Hepatocyte (in vitro differentiated cells): Measurements from ENCODE around the gene ARHGAP1. TPM values are rescaled to one million over a fixed set of nuclear protein-coding genes. Genes with fewer than 3 reads are reported as not detected.
"Not testable (repeated sequence)": the region's sequence is repeated elsewhere in the genome, so short reads cannot be mapped to it uniquely, and the experiment has no call there.

Source experiments
- DNase-seq: peaks from one replicate; pipeline ENCODE4 v3.0.0-alpha.2; 2016; ENCODE audit warnings: low spot score
- H2AFZ ChIP-seq: fragments of 200-600 bp; sonication (generic); 2 replicates; pipeline ENCODE4 v1.6.0; 2016; ENCODE audit warnings: antibody characterized with exemption, mild to moderate bottlenecking
- H3K27ac ChIP-seq: fragments of 200-600 bp; sonication (generic); 2 replicates; pipeline ENCODE4 v1.5.1; 2016; ENCODE audit warnings: mild to moderate bottlenecking
- H3K27me3 ChIP-seq: fragments of 200-600 bp; sonication (generic); 2 replicates; pipeline ENCODE4 v1.6.1; 2016
- H3K36me3 ChIP-seq: fragments of 200-600 bp; sonication (generic); replicated peaks from 2 replicates; pipeline ENCODE4 v1.5.1; 2016; ENCODE audit warnings: low read depth; ENCODE audit not compliant: insufficient read depth
- H3K4me1 ChIP-seq: fragments of 200-600 bp; sonication (generic); 2 replicates; pipeline ENCODE4 v1.5.1; 2016; ENCODE audit warnings: mild to moderate bottlenecking, moderate library complexity; ENCODE audit not compliant: insufficient read depth
- H3K4me2 ChIP-seq: fragments of 200-600 bp; sonication (generic); 2 replicates; pipeline ENCODE4 v1.6.0; 2016
- H3K4me3 ChIP-seq: fragments of 200-600 bp; sonication (generic); 2 replicates; pipeline ENCODE4 v1.5.1; 2016; ENCODE audit warnings: mild to moderate bottlenecking
- H3K79me2 ChIP-seq: fragments of 200-600 bp; sonication (generic); 2 replicates; pipeline ENCODE4 v1.6.0; 2017; ENCODE audit warnings: mild to moderate bottlenecking
- H3K9me2 ChIP-seq: fragments of 200-600 bp; sonication (generic); replicated peaks from 2 replicates; pipeline ENCODE4 v1.6.0; 2017; ENCODE audit warnings: mild to moderate bottlenecking; ENCODE audit not compliant: insufficient read depth
- H3K9me3 ChIP-seq: fragments of 200-600 bp; sonication (generic); 2 replicates; pipeline ENCODE4 v1.5.1; 2016; ENCODE audit warnings: low read depth, mild to moderate bottlenecking
- H4K20me1 ChIP-seq: fragments of 200-600 bp; sonication (generic); 2 replicates; pipeline ENCODE4 v1.6.0; 2016; ENCODE audit warnings: mild to moderate bottlenecking; ENCODE audit not compliant: insufficient read depth, poor library complexity, severe bottlenecking
- EZH2 ChIP-seq: fragments of 200-600 bp; sonication (generic); IDR thresholded peaks from 2 replicates; pipeline ENCODE4 v1.6.1; 2016; ENCODE audit warnings: antibody characterized with exemption, mild to moderate bottlenecking, borderline replicate concordance
- EZH2phosphoT487 ChIP-seq: fragments of 200-600 bp; sonication (generic); IDR thresholded peaks from one replicate; pipeline ENCODE4 v1.6.1; 2018; ENCODE audit warnings: antibody characterized with exemption, mild to moderate bottlenecking, low read depth, moderate library complexity; ENCODE audit not compliant: unreplicated experiment, severe bottlenecking
- WGBS: methylation state at CpG from one replicate; pipeline ENCODE4 v1.1.6; 2016; ENCODE audit warnings: low lambda C conversion rate; ENCODE audit errors: missing lambda C conversion rate; 5-methylcytosine and 5-hydroxymethylcytosine counted together
- polyA plus RNA-seq: library from polyadenylated mRNA; unstranded; fragments of >200 nt; fragmentation: Nextera tagmentation; extraction: Ambion mirVana; gene quantifications from 2 replicates; pipeline ENCODE4 v1.2.1, GENCODE V29; 2016
- total RNA-seq: library from RNA; depleted of rRNA; stranded (reverse); fragments of >200 nt; gene quantifications from 2 replicates; pipeline ENCODE4 v1.2.3, GENCODE V29; 2014
- TF ChIP-seq, protein P1 (sequence below): fragments of 200-600 bp; sonication (generic); IDR thresholded peaks from 2 replicates; pipeline ENCODE4 v1.5.1; 2016; ENCODE audit warnings: antibody characterized with exemption, mild to moderate bottlenecking; ENCODE audit not compliant: poor library complexity

ARHGAP1 gene
- total and polyA plus RNA-seq, 2 experiments from 2014 or later = 23.4 to 62.8 TPM

- Histone ChIP-seq H3K9me2 (no peaks in the 10 kb centered on the region), H3K4me3 (no peak overlapping the region), H2AFZ (peak overlapping the region; percentile 5), H3K9me3 (no peaks in the 10 kb centered on the region), H3K4me2 (peak overlapping the region; percentile 23), H3K36me3 (no peaks in the 10 kb centered on the region), H3K27ac (peak overlapping the region; percentile 37), H3K79me2 (no peaks in the 10 kb centered on the region), H3K27me3 (no peaks in the 10 kb centered on the region), H3K4me1 (no peaks in the 10 kb centered on the region), H4K20me1 (no peaks in the 10 kb centered on the region)
- TF ChIP-seq EZH2phosphoT487 = no peak
- TF ChIP-seq, protein P1, sequence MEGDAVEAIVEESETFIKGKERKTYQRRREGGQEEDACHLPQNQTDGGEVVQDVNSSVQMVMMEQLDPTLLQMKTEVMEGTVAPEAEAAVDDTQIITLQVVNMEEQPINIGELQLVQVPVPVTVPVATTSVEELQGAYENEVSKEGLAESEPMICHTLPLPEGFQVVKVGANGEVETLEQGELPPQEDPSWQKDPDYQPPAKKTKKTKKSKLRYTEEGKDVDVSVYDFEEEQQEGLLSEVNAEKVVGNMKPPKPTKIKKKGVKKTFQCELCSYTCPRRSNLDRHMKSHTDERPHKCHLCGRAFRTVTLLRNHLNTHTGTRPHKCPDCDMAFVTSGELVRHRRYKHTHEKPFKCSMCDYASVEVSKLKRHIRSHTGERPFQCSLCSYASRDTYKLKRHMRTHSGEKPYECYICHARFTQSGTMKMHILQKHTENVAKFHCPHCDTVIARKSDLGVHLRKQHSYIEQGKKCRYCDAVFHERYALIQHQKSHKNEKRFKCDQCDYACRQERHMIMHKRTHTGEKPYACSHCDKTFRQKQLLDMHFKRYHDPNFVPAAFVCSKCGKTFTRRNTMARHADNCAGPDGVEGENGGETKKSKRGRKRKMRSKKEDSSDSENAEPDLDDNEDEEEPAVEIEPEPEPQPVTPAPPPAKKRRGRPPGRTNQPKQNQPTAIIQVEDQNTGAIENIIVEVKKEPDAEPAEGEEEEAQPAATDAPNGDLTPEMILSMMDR = no peak
- no peak for TF ChIP-seq EZH2
- peak; percentile 59 for DNase-seq
- 64% methylated on average over 11 of the region's 11 CpGs for WGBS
Measured at GRCh38 chr11:46718155-46719019, 18.0 kb upstream of the ARHGAP1 start.

DNA sequence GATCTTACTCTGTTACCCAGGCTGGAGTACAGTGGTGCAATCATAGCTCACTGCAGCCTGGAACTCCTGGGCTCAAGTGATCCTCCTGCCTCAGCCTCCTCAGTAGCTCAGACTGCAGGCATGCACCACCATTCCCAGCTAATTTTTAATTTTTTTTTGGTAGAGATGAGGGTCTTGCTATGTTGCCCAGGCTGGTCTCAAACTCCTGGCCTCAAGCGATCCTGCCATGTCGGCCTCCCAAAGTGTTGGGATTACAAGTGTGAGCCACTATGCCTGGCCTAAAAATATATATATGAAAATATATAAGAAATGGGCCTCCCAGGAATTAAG, 17.4 kb upstream of the ARHGAP1 start:
- H3K79me2 ChIP-seq, DNase-seq, H3K4me3 ChIP-seq, H2AFZ ChIP-seq, H3K27me3 ChIP-seq, H3K4me2 ChIP-seq, H4K20me1 ChIP-seq, H3K9me3 ChIP-seq, H3K9me2 ChIP-seq, H3K36me3 ChIP-seq, H3K4me1 ChIP-seq: not testable (repeated sequence)
- 92% methylated on average over 2 of the region's 2 CpGs for WGBS
- H3K27ac ChIP-seq = peak overlapping the region; percentile 37

DNA sequence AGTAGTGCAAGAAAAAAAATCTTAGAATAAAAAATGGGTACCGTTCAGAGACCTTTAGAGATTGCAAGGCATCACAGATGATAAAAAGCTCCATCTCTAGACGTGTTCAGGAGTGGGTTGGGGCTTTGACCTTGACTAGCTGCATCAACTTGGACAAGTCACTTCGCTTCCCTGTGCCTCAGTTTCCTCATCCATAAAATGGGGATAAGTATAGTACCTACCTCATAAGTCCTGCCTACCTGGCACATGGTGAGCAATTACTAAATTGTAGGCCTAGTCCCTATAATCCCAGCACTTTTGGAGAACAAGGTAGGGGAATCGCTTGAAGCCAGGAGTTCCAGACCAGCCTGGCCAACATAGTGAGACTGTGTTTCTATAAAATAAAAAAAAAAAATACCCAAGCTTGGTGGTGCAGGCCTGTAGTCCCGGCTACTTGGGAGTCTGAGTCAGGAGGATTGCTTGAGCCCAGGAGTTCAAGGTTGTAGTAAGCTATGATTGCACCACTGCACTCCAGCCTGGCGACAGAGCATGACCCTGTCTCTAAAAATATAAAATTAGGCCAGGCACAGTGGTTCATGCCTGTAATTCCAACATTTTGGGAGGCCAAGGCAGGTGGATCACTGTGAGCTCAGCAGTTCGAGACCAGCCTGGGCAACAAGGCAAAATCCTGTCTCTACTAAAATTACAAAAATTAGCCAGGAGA, 12.6 kb upstream of the ARHGAP1 start:
- Histone ChIP-seq H3K79me2 (no peaks in the 10 kb centered on the region), H3K36me3 (no peaks in the 10 kb centered on the region), H3K9me3 (no peaks in the 10 kb centered on the region), H4K20me1 (no peaks in the 10 kb centered on the region), H3K27me3 (no peaks in the 10 kb centered on the region), H2AFZ (no peak overlapping the region), H3K27ac (no peak overlapping the region), H3K9me2 (no peaks in the 10 kb centered on the region), H3K4me1 (no peaks in the 10 kb centered on the region), H3K4me2 (no peak overlapping the region), H3K4me3 (no peak overlapping the region)
- TF ChIP-seq, protein P1 = no peak
- TF ChIP-seq EZH2 (no peak), EZH2phosphoT487 (no peak)
- no peak for DNase-seq
- 94% methylated on average over 7 of the region's 7 CpGs for WGBS

GRCh38 chr11:46711303-46711702, 10.9 kb upstream of the ARHGAP1 start:
- H3K9me2 ChIP-seq = no peaks in the 10 kb centered on the region
- no peaks in the 10 kb centered on the region for H3K4me1 ChIP-seq
- no peaks in the 10 kb centered on the region for H3K9me3 ChIP-seq
- H2AFZ ChIP-seq = no peak overlapping the region
- WGBS = 92% methylated on average over 5 of the region's 5 CpGs
- H3K4me3 ChIP-seq = no peak overlapping the region
- no peak overlapping the region for H3K4me2 ChIP-seq
- TF ChIP-seq EZH2phosphoT487 (no peak), EZH2 (no peak)
- TF ChIP-seq, protein P1 = no peak
- no peaks in the 10 kb centered on the region for H3K79me2 ChIP-seq
- H3K36me3 ChIP-seq = no peaks in the 10 kb centered on the region
- H3K27ac ChIP-seq = peak overlapping the region; percentile 51
- H3K27me3 ChIP-seq = no peaks in the 10 kb centered on the region
- no peaks in the 10 kb centered on the region for H4K20me1 ChIP-seq
- DNase-seq = no peak
